ENCODE results near the gene GAGE2A. TPM values are rescaled to one million over a fixed set of nuclear protein-coding genes. Genes with fewer than 3 reads are reported as not detected.

The GAGE2A gene
- total RNA-seq, result not detected in 2 replicates

GRCh38 chrX:49589196-49589595, at the start of gene GAGE2A:
TSS of gene GAGE2A (plus strand) at chrX:49589496. CDS start at chrX:49590651, 1,155 bp downstream.

GRCh38 chrX:49541433-49541832, 47.9 kb upstream of the GAGE2A start, which contains the start of gene GAGE12D:
TSS of gene GAGE12D (plus strand) at chrX:49541733. CDS start at chrX:49542888, 1,155 bp downstream.

GRCh38 chrX:49550989-49551388, 38.3 kb upstream of the GAGE2A start, which contains the start of gene GAGE12E:
TSS of gene GAGE12E (plus strand) at chrX:49551289. CDS start at chrX:49552444, 1,155 bp downstream.

GRCh38 chrX:49560542-49560941, 28.8 kb upstream of the GAGE2A start, which contains the start of gene GAGE12F:
TSS of gene GAGE12F (plus strand) at chrX:49560842. CDS start at chrX:49561997, 1,155 bp downstream.

GRCh38 chrX:49570100-49570499, 19.2 kb upstream of the GAGE2A start, which contains the start of gene GAGE12G:
TSS of gene GAGE12G (plus strand) at chrX:49570400. CDS start at chrX:49571555, 1,155 bp downstream.

GRCh38 chrX:49579649-49580048, 9.6 kb upstream of the GAGE2A start, which contains the start of gene GAGE12H:
TSS of gene GAGE12H (plus strand) at chrX:49579949. CDS start at chrX:49581104, 1,155 bp downstream.

GRCh38 chrX:49598720-49599119, 9.4 kb downstream of the GAGE2A start, which contains the start of gene GAGE1:
TSS of gene GAGE1 (plus strand) at chrX:49599020. CDS start at chrX:49600175, 1,155 bp downstream.

Other genes with a start within 250 kb of the GAGE2A start
- not detected in 2 replicates for gene GAGE12C, start 57.3 kb upstream of the GAGE2A start, total RNA-seq
- not detected in 2 replicates for gene GAGE12D, start 47.8 kb upstream of the GAGE2A start, total RNA-seq
- gene GAGE12E, start 38.2 kb upstream of the GAGE2A start, total RNA-seq, result not detected in 2 replicates
- gene GAGE12F, start 28.7 kb upstream of the GAGE2A start, total RNA-seq, result not detected in 2 replicates
- gene GAGE12G, start 19.1 kb upstream of the GAGE2A start, total RNA-seq, result not detected in 2 replicates
- gene GAGE12H, start 9.5 kb upstream of the GAGE2A start, total RNA-seq, result not detected in 2 replicates
- not detected in 2 replicates for gene GAGE1, start 9.5 kb downstream of the GAGE2A start, total RNA-seq
- gene PAGE1, start 106.5 kb downstream of the GAGE2A start, total RNA-seq, result not detected in 2 replicates
- gene PAGE4, start 239.8 kb downstream of the GAGE2A start, total RNA-seq, result not detected in 2 replicates

All from bronchus fibroblast of lung (primary cell).